HG03469 (cell line): ENCODE results near the gene TFPI2.

ENCODE experiments used
- ATAC-seq: cut with Tn5 transposase; IDR thresholded peaks from one replicate; pipeline ENCODE4 v1.9.1; 2021; ENCODE audit warnings: mild to moderate bottlenecking, moderate library complexity, moderate number of reproducible peaks; ENCODE audit not compliant: unreplicated experiment

The TFPI2 gene

DNA sequence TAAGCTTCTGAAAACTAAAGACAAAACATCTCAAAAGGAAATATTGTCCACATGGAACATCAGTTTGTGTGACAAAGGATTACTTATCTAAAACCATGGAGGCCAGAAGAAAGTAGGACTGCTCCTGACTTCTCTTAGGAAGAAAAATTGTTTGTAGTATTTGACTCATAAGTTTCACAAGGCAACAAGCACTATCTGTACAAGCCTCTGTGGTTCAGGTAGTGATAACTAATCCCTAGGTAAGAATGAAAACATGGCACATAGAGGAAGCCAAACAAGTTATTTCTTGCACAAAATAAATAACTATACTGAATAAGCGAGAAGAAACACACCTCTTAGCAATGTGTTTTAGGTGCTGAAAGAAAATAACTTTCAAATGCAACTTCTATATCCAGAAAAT lies 30.3 kb downstream of the TFPI2 start:
- ATAC-seq, result no peak

DNA sequence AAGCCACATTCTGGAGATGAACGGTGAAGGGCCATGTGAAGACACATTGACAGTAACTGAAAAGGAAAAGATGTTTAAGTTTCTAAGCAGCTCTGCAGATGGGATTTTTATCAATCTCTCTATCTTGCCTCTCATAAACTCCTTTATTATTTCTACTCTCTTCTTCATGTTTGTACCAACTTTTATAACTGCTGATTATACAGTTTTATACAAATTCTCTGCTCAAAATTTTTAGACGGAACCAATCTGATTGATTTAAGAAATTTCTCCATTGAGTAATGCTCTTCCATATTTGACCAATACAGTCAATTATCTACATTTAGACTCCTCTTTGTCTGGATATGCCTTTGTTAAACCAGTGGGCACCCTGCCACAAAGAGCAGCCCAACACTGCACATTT lies 31.7 kb downstream of the TFPI2 start:
- no peak for ATAC-seq

DNA sequence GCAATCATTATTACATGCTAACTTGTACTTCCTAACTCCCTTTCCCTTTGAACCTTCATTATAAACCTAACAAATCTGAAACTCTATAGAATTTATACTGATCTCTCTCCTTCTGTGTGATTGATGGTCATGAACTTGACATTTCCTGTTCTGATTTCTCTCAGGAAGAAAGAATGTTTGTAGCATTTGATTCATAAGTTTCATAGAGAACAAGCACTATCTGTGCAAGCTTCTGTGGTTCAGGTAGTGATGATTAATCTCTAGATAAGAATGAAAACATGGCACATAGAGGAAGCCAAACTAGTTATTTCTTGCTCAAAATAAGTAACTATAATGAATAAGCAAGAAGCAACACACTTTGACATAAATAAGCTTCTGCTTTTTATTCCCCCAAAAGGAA lies 34.2 kb downstream of the TFPI2 start:
- ATAC-seq, result no peak

DNA sequence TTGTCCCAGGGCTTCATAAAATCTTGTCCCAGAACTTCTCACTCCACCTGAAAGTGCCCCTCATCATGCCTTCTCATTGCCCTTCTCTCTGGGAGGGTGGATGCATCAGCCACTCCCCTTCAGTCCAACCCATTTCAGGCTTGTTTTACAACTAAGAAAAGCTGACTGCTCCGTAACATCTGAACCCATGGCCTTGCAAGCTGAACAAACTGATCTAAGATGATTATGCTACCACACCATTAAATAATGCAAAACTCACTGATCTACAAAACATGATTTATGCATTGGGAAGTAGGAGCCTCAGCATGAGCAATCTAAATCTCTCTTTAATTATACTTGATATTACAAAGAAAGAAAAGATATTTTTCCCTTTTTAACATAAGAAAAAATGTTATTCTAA lies 34.8 kb downstream of the TFPI2 start:
- no peak for ATAC-seq

DNA sequence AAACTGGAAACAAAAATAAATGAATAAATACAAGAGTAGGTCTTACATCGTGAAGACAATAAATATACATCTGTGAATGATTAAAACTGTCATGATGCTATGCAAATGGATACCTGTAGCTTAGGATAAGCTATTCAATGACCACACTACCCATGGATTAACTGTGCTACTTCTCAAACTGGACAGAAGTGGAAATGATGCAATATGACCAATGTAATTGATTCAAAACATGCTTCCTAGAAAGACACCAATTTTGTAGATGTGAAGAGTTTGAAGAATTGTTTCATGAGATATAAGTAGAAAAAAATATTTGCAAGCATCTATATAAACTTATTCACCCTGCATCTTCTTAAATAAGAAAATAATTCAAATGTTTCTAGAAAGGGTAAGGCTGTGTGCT lies 36.1 kb downstream of the TFPI2 start:
- ATAC-seq, result no peak

DNA sequence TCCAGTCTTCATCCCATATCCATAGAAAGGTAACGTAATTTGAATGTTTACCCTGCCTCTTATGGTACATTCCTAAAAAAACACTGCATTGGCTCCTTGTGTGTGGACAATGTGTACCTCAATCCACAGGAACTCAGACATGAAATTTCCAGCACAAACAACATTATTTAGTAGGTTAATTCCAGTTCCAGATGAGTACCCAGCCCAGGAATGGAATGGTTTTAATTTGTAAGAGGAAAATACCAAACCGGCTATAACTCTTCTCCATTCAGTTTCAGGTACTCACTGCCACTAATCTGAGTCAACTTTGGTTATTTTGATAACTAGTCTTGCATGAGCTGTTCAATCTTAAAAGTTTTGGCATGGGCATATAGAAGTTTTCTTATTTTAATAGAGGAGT lies 39.0 kb downstream of the TFPI2 start:
- ATAC-seq, result no peak

DNA sequence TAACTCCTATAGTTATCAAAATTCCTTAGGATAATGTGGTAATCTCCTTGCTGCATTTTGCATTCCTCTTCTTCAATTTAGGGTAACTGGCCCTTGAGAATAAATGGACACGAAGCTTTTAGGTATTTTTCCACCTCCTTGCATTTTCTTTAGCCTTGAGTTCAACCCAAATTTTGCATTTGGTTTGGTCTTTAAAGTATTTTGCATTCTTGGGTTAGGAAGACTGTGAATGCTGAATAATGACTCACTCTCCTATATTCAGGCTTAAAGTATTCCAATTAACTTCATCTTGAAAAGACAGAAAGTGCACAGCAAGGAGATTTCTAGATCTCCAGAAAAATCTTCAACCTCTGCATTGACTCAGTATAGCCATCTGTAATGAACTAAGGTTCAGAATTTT lies 47.3 kb downstream of the TFPI2 start:
- ATAC-seq, result no peak

DNA sequence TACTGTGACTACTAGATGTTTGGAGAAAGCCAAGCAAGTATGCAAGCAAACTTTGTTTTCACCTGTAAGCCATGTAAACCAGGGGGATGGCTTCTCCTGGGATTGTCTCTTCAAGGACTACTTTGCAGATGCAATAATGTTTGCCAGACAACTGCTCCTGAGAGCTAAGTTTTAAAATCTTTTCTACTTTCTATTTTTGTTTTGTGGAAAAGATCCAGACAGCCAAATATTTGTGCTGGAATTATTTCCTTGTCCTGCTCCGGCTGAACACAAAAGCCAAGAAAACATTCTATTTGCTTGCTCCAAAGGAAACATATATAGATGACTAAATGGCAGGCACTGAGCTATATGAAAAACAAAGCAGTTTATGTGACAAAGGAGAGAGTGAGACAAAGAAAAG lies 51.6 kb downstream of the TFPI2 start:
- no peak for ATAC-seq

DNA sequence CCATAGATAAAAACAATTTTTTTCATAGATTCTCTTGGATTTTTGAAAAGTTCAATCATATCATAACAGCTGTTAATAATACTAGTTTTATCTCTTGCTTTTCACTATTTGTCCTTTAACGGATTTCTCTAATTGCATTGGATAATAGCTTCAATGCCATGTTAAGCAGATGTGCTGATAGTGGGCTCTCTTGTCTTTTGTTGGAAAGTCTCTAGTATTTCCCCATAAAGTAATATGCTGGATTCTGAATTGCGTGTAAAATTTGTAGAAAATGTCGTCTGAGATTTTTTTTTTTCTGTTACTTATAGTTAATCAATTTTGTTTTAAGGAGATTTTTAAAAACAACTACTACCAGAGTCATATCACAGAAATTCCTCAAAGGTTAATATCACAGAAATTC lies 53.3 kb downstream of the TFPI2 start:
- ATAC-seq, result no peak

DNA sequence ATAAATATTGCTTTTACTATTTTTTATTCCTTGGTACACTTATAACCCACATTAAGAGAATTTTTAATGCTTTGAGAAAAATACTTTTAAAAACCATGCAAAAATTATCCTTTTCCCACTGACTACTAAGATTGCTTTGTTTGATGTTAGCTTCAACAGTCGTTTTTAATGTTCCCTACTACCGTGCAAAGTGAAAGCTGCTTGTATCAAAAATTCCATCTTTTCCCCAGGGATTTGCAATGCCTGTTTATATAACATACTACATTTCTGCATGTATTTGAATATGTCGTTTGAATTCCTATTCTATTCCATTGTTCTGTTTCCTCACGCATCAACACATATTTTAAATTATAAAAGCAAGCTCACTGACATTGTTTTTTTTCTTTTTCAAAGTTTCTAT lies 54.4 kb downstream of the TFPI2 start:
- no peak for ATAC-seq

DNA sequence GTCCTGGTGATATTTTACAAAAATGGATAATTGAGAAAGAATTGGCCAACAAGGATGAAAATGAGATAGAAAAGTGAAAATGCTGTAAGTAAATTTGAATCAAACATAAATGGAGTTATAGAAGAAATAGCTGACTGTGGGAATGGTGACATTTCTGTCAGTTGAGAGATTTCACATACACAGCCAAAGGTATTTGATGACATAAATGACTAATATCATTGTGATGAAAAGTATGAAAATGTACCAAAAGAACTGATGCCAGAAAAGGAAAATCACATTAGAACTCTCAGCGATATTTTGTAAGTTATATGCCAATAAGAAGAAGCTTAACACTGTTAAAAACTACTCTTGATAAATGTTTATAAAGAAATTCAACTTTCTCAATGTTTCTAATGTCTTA lies 54.9 kb downstream of the TFPI2 start:
- no peak for ATAC-seq
